ENCODE results near the gene AKAP8L. TPM values are rescaled to one million over a fixed set of nuclear protein-coding genes. Genes with fewer than 3 reads are reported as not detected.

The AKAP8L gene
- polyA plus RNA-seq, 1 of the 3 experiments (the other 2 are of a cell fraction) = 44.7 TPM

DNA sequence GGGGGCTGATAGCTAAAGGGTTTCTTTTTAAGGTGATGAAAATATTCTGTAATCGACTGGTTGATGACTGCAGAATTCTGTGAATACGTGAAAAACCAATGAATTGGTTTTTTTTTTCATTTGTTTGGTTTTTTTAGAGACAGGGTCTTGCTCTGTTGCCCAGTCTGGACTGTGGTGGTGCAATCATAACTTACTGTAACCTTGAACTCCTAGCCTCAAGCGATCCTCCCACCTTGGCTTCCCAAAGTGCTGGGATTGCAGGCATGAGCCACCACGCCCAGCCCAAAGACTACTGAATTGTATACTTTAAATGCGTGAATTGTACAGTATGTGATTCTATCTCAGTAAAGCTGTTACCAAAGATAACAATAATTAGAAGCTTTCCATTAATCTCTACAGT, 24.4 kb downstream of the AKAP8L start:
- H3K9me2 ChIP-seq = no peaks in the 10 kb centered on the region
- no peaks in the 10 kb centered on the region for H3K9me3 ChIP-seq
- peaks cover 39% of the 10 kb centered on the region for H3K79me2 ChIP-seq (ENCODE audit: insufficient read depth)
- peaks cover 4% of the 10 kb centered on the region; the same call in 1 of the 2 replicates for H4K20me1 ChIP-seq (ENCODE audit: insufficient read depth)
- H3K36me3 ChIP-seq (replicated peaks in 1 of 2; ENCODE audit: control insufficient read depth in 1 of 2, insufficient read depth in 2 of 2, low read length in 1 of 2) = peaks cover 37 to 48% of the 10 kb centered on the region in 2 experiments
- H3K4me2 ChIP-seq = no peak overlapping the region
- peaks cover 13% of the 10 kb centered on the region for H3F3A ChIP-seq (replicated peaks; ENCODE audit: insufficient read depth)
- H3K4me1 ChIP-seq (ENCODE audit: control insufficient read depth in 1 of 2, insufficient read depth in 2 of 2, low read depth in 1 of 2, low read length in 1 of 2) = no peaks in the 10 kb centered on the region
- H3K27ac ChIP-seq (ENCODE audit: low read depth in 2 of 2, low read length in 1 of 2) = no peak overlapping the region
- H3K27me3 ChIP-seq (ENCODE audit: insufficient read depth) = no peaks in the 10 kb centered on the region
- H2AFZ ChIP-seq (ENCODE audit: low read depth) = no peak overlapping the region
- no peak overlapping the region for H3K9ac ChIP-seq
- 97% methylated on average over 5 of the region's 5 CpGs for WGBS (ENCODE audit: low lambda C conversion rate)
- no peak for DNase-seq
- H3K4me3 ChIP-seq (ENCODE audit: low read depth in 2 of 2, low read length in 1 of 2) = no peak overlapping the region
- ChIA-PET POLR2A (no interaction called here), CTCF (no interaction called here)
- TF ChIP-seq, protein P1, sequence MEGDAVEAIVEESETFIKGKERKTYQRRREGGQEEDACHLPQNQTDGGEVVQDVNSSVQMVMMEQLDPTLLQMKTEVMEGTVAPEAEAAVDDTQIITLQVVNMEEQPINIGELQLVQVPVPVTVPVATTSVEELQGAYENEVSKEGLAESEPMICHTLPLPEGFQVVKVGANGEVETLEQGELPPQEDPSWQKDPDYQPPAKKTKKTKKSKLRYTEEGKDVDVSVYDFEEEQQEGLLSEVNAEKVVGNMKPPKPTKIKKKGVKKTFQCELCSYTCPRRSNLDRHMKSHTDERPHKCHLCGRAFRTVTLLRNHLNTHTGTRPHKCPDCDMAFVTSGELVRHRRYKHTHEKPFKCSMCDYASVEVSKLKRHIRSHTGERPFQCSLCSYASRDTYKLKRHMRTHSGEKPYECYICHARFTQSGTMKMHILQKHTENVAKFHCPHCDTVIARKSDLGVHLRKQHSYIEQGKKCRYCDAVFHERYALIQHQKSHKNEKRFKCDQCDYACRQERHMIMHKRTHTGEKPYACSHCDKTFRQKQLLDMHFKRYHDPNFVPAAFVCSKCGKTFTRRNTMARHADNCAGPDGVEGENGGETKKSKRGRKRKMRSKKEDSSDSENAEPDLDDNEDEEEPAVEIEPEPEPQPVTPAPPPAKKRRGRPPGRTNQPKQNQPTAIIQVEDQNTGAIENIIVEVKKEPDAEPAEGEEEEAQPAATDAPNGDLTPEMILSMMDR (IDR thresholded peaks at IDR 0.05) = no peak
- TF ChIP-seq MXI1 (IDR thresholded peaks at IDR 0.05; ENCODE audit: low read depth, low read length) = no peak
- TF ChIP-seq, protein P2, sequence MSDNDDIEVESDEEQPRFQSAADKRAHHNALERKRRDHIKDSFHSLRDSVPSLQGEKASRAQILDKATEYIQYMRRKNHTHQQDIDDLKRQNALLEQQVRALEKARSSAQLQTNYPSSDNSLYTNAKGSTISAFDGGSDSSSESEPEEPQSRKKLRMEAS (IDR thresholded peaks at IDR 0.05; ENCODE audit: low read depth) = no peak

DNA sequence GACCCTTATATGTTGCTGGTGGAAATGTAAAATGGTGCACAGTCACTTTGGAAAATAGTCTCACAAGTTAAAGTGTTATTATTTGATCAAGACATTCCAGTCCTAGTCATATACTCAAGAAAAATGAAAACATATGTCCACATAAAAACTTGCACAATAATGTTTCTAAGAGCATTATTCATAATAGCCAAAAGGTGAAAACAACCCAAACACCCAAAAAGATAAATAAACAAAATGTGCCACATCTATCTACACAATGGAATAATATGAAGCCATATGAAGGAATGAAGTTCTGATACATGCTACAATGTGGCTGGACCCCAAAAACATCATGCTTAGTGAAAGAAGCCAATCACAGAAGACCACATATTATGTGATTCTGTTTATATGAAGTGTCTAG, 24.8 kb downstream of the AKAP8L start:
- H3K27me3 ChIP-seq (ENCODE audit: insufficient read depth) = no peaks in the 10 kb centered on the region
- no peak overlapping the region for H3K4me3 ChIP-seq (ENCODE audit: low read depth in 2 of 2, low read length in 1 of 2)
- no peak for TF ChIP-seq TAF1 (IDR thresholded peaks at IDR 0.05; ENCODE audit: borderline replicate concordance, low read depth, low read length)
- no peak for TF ChIP-seq POLR2AphosphoS5 (IDR thresholded peaks at IDR 0.05; ENCODE audit: low read depth, low read length)
- TF ChIP-seq, protein P3, sequence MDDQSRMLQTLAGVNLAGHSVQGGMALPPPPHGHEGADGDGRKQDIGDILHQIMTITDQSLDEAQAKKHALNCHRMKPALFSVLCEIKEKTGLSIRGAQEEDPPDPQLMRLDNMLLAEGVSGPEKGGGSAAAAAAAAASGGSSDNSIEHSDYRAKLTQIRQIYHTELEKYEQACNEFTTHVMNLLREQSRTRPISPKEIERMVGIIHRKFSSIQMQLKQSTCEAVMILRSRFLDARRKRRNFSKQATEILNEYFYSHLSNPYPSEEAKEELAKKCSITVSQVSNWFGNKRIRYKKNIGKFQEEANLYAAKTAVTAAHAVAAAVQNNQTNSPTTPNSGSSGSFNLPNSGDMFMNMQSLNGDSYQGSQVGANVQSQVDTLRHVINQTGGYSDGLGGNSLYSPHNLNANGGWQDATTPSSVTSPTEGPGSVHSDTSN (IDR thresholded peaks at IDR 0.05) = no peak
- TF ChIP-seq RAD21 (IDR thresholded peaks at IDR 0.05; ENCODE audit: low read length) = no peak
- no peak overlapping the region for H2AFZ ChIP-seq (ENCODE audit: low read depth)
- no peak for DNase-seq
- H3K4me2 ChIP-seq = no peak overlapping the region
- no peaks in the 10 kb centered on the region for H3K9me3 ChIP-seq
- H3K27ac ChIP-seq (ENCODE audit: low read depth in 2 of 2, low read length in 1 of 2) = no peak overlapping the region
- H3F3A ChIP-seq (replicated peaks; ENCODE audit: insufficient read depth) = peaks cover 13% of the 10 kb centered on the region
- H3K79me2 ChIP-seq (ENCODE audit: insufficient read depth) = peaks cover 44% of the 10 kb centered on the region
- H3K9me2 ChIP-seq = no peaks in the 10 kb centered on the region
- no peak overlapping the region for H3K9ac ChIP-seq
- H4K20me1 ChIP-seq (ENCODE audit: insufficient read depth) = peaks cover 4% of the 10 kb centered on the region; the same call in 1 of the 2 replicates
- ChIA-PET POLR2A (no interaction called here), CTCF (interaction anchor here (0.7 kb wide), 1 partner anchor 66 kb away, joined by 3 read pairs; no protein-coding TSS in a partner anchor)
- no peaks in the 10 kb centered on the region for H3K4me1 ChIP-seq (ENCODE audit: control insufficient read depth in 1 of 2, insufficient read depth in 2 of 2, low read depth in 1 of 2, low read length in 1 of 2)
- H3K36me3 ChIP-seq (replicated peaks in 1 of 2; ENCODE audit: control insufficient read depth in 1 of 2, insufficient read depth in 2 of 2, low read length in 1 of 2) = peaks cover 32 to 48% of the 10 kb centered on the region in 2 experiments

DNA sequence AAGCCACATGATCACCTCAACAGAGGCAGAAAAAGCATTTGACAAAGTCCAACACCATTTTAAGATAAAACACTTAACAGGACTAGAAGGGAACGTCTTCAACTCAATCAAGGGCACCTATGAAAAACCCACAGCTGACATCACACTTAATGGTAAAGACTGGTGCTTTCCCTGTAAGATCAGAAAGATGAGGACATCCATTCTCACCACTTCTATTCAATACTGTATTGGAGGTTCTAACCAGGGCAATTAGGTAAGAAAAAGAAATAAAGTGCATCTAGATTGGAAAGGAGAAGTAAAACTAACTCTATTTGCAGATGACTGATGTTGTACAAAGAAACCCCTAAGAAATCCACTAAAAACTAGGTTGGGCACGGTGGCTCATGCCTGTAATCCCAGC, 28.0 kb downstream of the AKAP8L start:
- ChIA-PET POLR2A (no interaction called here), CTCF (no interaction called here)
- H3F3A ChIP-seq (replicated peaks; ENCODE audit: insufficient read depth) = peaks cover 13% of the 10 kb centered on the region
- H3K4me2 ChIP-seq = no peak overlapping the region
- H3K27ac ChIP-seq (ENCODE audit: low read depth in 2 of 2, low read length in 1 of 2) = no peak overlapping the region
- H3K9me2 ChIP-seq = no peaks in the 10 kb centered on the region
- H3K36me3 ChIP-seq (replicated peaks in 1 of 2; ENCODE audit: control insufficient read depth in 1 of 2, insufficient read depth in 2 of 2, low read length in 1 of 2) = peaks cover 10 to 51% of the 10 kb centered on the region in 2 experiments
- H3K9me3 ChIP-seq = no peaks in the 10 kb centered on the region
- no peaks in the 10 kb centered on the region for H3K4me1 ChIP-seq (ENCODE audit: control insufficient read depth in 1 of 2, insufficient read depth in 2 of 2, low read depth in 1 of 2, low read length in 1 of 2)
- H3K27me3 ChIP-seq (ENCODE audit: insufficient read depth) = no peaks in the 10 kb centered on the region
- H4K20me1 ChIP-seq (ENCODE audit: insufficient read depth) = peaks cover 4% of the 10 kb centered on the region; the same call in 1 of the 2 replicates
- H3K4me3 ChIP-seq (ENCODE audit: low read depth in 2 of 2, low read length in 1 of 2) = no peak overlapping the region
- no peak overlapping the region for H2AFZ ChIP-seq (ENCODE audit: low read depth)
- 95% methylated on average over 2 of the region's 2 CpGs for WGBS (ENCODE audit: low lambda C conversion rate)
- H3K79me2 ChIP-seq (ENCODE audit: insufficient read depth) = peaks cover 65% of the 10 kb centered on the region
- no peak overlapping the region for H3K9ac ChIP-seq
- DNase-seq = no peak
- TF ChIP-seq, protein P4, sequence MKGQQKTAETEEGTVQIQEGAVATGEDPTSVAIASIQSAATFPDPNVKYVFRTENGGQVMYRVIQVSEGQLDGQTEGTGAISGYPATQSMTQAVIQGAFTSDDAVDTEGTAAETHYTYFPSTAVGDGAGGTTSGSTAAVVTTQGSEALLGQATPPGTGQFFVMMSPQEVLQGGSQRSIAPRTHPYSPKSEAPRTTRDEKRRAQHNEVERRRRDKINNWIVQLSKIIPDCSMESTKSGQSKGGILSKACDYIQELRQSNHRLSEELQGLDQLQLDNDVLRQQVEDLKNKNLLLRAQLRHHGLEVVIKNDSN (IDR thresholded peaks at IDR 0.05; ENCODE audit: borderline replicate concordance, low read depth) = no peak
- TF ChIP-seq, protein P1 (IDR thresholded peaks at IDR 0.05) = no peak
- TF ChIP-seq MXI1 (IDR thresholded peaks at IDR 0.05; ENCODE audit: low read depth, low read length) = no peak
- TF ChIP-seq TAF1 (IDR thresholded peaks at IDR 0.05; ENCODE audit: borderline replicate concordance, low read depth, low read length) = no peak
- TF ChIP-seq EZH2phosphoT487 (IDR thresholded peaks at IDR 0.05; ENCODE audit: borderline replicate concordance, low read depth) = no peak
- no peak for TF ChIP-seq SIN3A (IDR thresholded peaks at IDR 0.05; ENCODE audit: borderline replicate concordance, low read depth, low read length)
- no peak for TF ChIP-seq RFX5 (IDR thresholded peaks at IDR 0.05; ENCODE audit: low read length)

Data from SK-N-SH (cell line).